HepG2 (cell line): ENCODE data around the gene CSNK1A1. TPM values are rescaled to one million over a fixed set of nuclear protein-coding genes. Genes with fewer than 3 reads are reported as not detected.

ENCODE experiments used
- CBX5 ChIP-seq: sonication (generic); formaldehyde crosslinking; IDR thresholded peaks from 2 replicates; pipeline ENCODE4 v1.4.0; 2020; ENCODE audit warnings: missing genetic modification reagents, borderline replicate concordance
- DMAP1 ChIP-seq: IDR thresholded peaks from 2 replicates; pipeline ENCODE4 v1.6.1; 2016
- ELF4 ChIP-seq: sonication (generic); formaldehyde crosslinking; IDR thresholded peaks from 2 replicates; pipeline ENCODE4 v1.5.0; 2020; ENCODE audit warnings: missing genetic modification reagents, mild to moderate bottlenecking, moderate library complexity, borderline replicate concordance
- MAFF ChIP-seq: IDR thresholded peaks from 2 replicates; pipeline ENCODE4 v1.6.1; 2011; ENCODE audit warnings: low read depth, low read length, improper control_type of control experiment
- MAZ ChIP-seq, 2 experiments: sonication (generic) in 1 of 2; formaldehyde crosslinking in 1 of 2; IDR thresholded peaks; 2 replicates each; pipeline versions ENCODE4 v1.5.0 to v1.6.1; 2012 to 2020; ENCODE audit warnings: low read depth in 2 of 2, mild to moderate bottlenecking in 2 of 2, borderline replicate concordance in 1 of 2, improper control_type of control experiment in 1 of 2, low read length in 1 of 2, missing genetic modification reagents in 1 of 2, moderate library complexity in 1 of 2
- MTERF4 ChIP-seq: sonication (generic); formaldehyde crosslinking; IDR thresholded peaks from 2 replicates; pipeline ENCODE4 v1.8.0; 2023; ENCODE audit warnings: mild to moderate bottlenecking, missing genetic modification reagents
- SALL2 ChIP-seq: sonication (generic); formaldehyde crosslinking; IDR thresholded peaks from 2 replicates; pipeline ENCODE4 v1.8.1; 2023; ENCODE audit warnings: mild to moderate bottlenecking, missing genetic modification reagents, inconsistent platforms
- SSRP1 ChIP-seq: IDR thresholded peaks from 2 replicates; pipeline ENCODE4 v1.6.1; 2016; ENCODE audit warnings: control low read depth
- SYNCRIP ChIP-seq: fragments of 200-400 bp; formaldehyde crosslinking; IDR thresholded peaks from 2 replicates; pipeline ENCODE4 v1.6.1; 2018; ENCODE audit warnings: mild to moderate bottlenecking, low read depth, low read length; ENCODE audit not compliant: insufficient read depth
- ZFYVE20 ChIP-seq: sonication (generic); formaldehyde crosslinking; IDR thresholded peaks from 2 replicates; pipeline ENCODE4 v1.8.0; 2023; ENCODE audit warnings: low read depth, mild to moderate bottlenecking, moderate library complexity, missing genetic modification reagents, borderline replicate concordance
- ZMYM3 ChIP-seq: sonication (generic); formaldehyde crosslinking; IDR thresholded peaks from 2 replicates; pipeline ENCODE4 v1.5.1; 2020; ENCODE audit warnings: mild to moderate bottlenecking, missing genetic modification reagents
- ZNF24 ChIP-seq: fragments of 450-650 bp; IDR thresholded peaks from 2 replicates; pipeline ENCODE4 v1.6.1; 2017; ENCODE audit warnings: antibody characterized with exemption, mild to moderate bottlenecking
- ZNF7 ChIP-seq: IDR thresholded peaks from 2 replicates; pipeline ENCODE4 v1.6.1; 2016; ENCODE audit warnings: missing biosample characterization, missing genetic modification reagents
- polyA plus RNA-seq, 8 experiments: library from polyadenylated mRNA; depleted of rRNA in 3 of 8; stranded (reverse) in 7 of 8; unstranded in 1 of 8; fragments of >200 nt; fragmentation: Illumina TruSeq in 4 of 8; extraction: Trizol in 4 of 8; gene quantifications; 2 replicates each; pipeline versions ENCODE4 v1.2.1 to v1.2.3, GENCODE V29; 2011 to 2016; ENCODE audit warnings: low read depth in 4 of 8, missing spikeins in 1 of 8, mixed read lengths in 1 of 8; ENCODE audit not compliant: insufficient read depth in 1 of 8
- total RNA-seq, 5 experiments: library from RNA; depleted of rRNA; stranded (reverse); fragments of >200 nt; fragmentation: Illumina TruSeq; extraction: Trizol; gene quantifications; 2 replicates each; pipeline ENCODE4 v1.2.3, GENCODE V29; 2016; ENCODE audit warnings: low read depth in 1 of 5
- TF ChIP-seq, protein P1 (sequence below): sonication (generic); formaldehyde crosslinking; IDR thresholded peaks from 2 replicates; pipeline ENCODE4 v1.5.0; 2020; ENCODE audit warnings: missing genetic modification reagents
- TF ChIP-seq, protein P2 (sequence below): sonication (generic); formaldehyde crosslinking; IDR thresholded peaks from 2 replicates; pipeline ENCODE4 v1.5.0; 2020; ENCODE audit warnings: mild to moderate bottlenecking, low read depth, missing genetic modification reagents, borderline replicate concordance
- TF ChIP-seq, protein P3 (sequence below): sonication (generic); formaldehyde crosslinking; IDR thresholded peaks from 2 replicates; pipeline ENCODE4 v1.4.0; 2020; ENCODE audit warnings: missing genetic modification reagents

Gene CSNK1A1
- total and polyA plus RNA-seq, 2 of the 13 experiments (the other 11 are each of a cell fraction or from before 2014, with no cell fraction given): 89.0 to 149 TPM

GRCh38 chr5:149551227-149552037 is at the start of gene CSNK1A1 (continued):
- TF ChIP-seq MTERF4 (no peak), ZNF24 (no peak), DMAP1 (CRISPR knock-in tag) (peak; percentile 72; the same call in 1 of the 2 replicates), SALL2 (CRISPR knock-in tag) (no peak; the same call in 1 of the 2 replicates), SSRP1 (CRISPR knock-in tag) (no peak), CBX5 (CRISPR knock-in tag) (peak; percentile 83; the same call in 1 of the 2 replicates), SYNCRIP (no peak), ZFYVE20 (CRISPR knock-in tag) (no peak), MAZ (IDR thresholded peaks at IDR 0.05; ENCODE audit: borderline replicate concordance, low read depth, low read length) (peak; percentile 87), MAZ (CRISPR knock-in tag; IDR thresholded peaks at IDR 0.05; ENCODE audit: low read depth) (peak; percentile 73), ZMYM3 (peak; percentile 59), ELF4 (CRISPR knock-in tag) (peak; percentile 95), ZNF7 (CRISPR knock-in tag) (no peak), MAFF (peak; percentile 36; the same call in 1 of the 2 replicates)
- TF ChIP-seq, protein P1, sequence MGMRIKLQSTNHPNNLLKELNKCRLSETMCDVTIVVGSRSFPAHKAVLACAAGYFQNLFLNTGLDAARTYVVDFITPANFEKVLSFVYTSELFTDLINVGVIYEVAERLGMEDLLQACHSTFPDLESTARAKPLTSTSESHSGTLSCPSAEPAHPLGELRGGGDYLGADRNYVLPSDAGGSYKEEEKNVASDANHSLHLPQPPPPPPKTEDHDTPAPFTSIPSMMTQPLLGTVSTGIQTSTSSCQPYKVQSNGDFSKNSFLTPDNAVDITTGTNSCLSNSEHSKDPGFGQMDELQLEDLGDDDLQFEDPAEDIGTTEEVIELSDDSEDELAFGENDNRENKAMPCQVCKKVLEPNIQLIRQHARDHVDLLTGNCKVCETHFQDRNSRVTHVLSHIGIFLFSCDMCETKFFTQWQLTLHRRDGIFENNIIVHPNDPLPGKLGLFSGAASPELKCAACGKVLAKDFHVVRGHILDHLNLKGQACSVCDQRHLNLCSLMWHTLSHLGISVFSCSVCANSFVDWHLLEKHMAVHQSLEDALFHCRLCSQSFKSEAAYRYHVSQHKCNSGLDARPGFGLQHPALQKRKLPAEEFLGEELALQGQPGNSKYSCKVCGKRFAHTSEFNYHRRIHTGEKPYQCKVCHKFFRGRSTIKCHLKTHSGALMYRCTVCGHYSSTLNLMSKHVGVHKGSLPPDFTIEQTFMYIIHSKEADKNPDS (CRISPR knock-in tag): no peak
- TF ChIP-seq, protein P2, sequence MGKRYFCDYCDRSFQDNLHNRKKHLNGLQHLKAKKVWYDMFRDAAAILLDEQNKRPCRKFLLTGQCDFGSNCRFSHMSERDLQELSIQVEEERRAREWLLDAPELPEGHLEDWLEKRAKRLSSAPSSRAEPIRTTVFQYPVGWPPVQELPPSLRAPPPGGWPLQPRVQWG (CRISPR knock-in tag): no peak
- TF ChIP-seq, protein P3, sequence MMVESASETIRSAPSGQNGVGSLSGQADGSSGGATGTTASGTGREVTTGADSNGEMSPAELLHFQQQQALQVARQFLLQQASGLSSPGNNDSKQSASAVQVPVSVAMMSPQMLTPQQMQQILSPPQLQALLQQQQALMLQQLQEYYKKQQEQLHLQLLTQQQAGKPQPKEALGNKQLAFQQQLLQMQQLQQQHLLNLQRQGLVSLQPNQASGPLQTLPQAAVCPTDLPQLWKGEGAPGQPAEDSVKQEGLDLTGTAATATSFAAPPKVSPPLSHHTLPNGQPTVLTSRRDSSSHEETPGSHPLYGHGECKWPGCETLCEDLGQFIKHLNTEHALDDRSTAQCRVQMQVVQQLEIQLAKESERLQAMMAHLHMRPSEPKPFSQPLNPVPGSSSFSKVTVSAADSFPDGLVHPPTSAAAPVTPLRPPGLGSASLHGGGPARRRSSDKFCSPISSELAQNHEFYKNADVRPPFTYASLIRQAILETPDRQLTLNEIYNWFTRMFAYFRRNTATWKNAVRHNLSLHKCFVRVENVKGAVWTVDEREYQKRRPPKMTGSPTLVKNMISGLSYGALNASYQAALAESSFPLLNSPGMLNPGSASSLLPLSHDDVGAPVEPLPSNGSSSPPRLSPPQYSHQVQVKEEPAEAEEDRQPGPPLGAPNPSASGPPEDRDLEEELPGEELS (CRISPR knock-in tag): no peak
